ENCODE measurements around the gene FBXO17. TPM values are rescaled to one million over a fixed set of nuclear protein-coding genes. Genes with fewer than 3 reads are reported as not detected.

FBXO17 gene
- total and polyA plus RNA-seq, 2 donors (not counting 1 experiment from before 2014, with no cell fraction given) = not detected

GRCh38 chr19:38964738-38965137, 10.8 kb downstream of the FBXO17 start:
- Mint-ChIP-seq H3K27ac (no peak overlapping the region), H3K9me3 (ENCODE audit: insufficient read depth) (no peaks in the 10 kb centered on the region), H3K4me3 (no peak overlapping the region), H3K27me3 (peaks cover 10% of the 10 kb centered on the region), H3K4me1 (peaks cover 2% of the 10 kb centered on the region)
- 100% methylated on average over 1 of the region's 2 CpGs for WGBS (ENCODE audit: insufficient coverage)
- no peaks in the 10 kb centered on the region for H3K79me2 ChIP-seq (ENCODE audit: control insufficient read depth, insufficient read depth, low read length)
- ATAC-seq (ENCODE audit: low read depth) (no peak), DNase-seq (no peak)
- no peaks in the 10 kb centered on the region for H3K9me3 ChIP-seq (ENCODE audit: control extremely low read depth in 1 of 3, control insufficient read depth in 2 of 3, insufficient read depth in 1 of 3, low read length in 2 of 3)
- ChIA-PET CTCF (no interaction called here), POLR2A (no interaction called here)
- no peak overlapping the region for H3K9ac ChIP-seq (ENCODE audit: low read length)
- peaks cover 0 to 3% of the 10 kb centered on the region in 2 donors for H3K4me1 ChIP-seq (ENCODE audit: control insufficient read depth in 2 of 2, insufficient read depth in 2 of 2, low read length in 2 of 2)
- H3K4me3 ChIP-seq (ENCODE audit: control extremely low read depth in 1 of 5, extremely low read depth in 1 of 5, insufficient read depth in 1 of 5, low read depth in 2 of 5, low read length in 4 of 5) = no peak overlapping the region
- H3K4me2 ChIP-seq (replicated peaks; ENCODE audit: low read depth, low read length, poor library complexity, severe bottlenecking) = no peak overlapping the region
- no peak overlapping the region for H3K27ac ChIP-seq (ENCODE audit: low read length in 2 of 2)
- no peaks in the 10 kb centered on the region for H3K27me3 ChIP-seq (replicated peaks in 1 of 4; ENCODE audit: control extremely low read depth in 1 of 4, control insufficient read depth in 3 of 4, insufficient read depth in 4 of 4, low read length in 3 of 4)
- intact Hi-C loops (cut with micrococcal nuclease) = no loop called here
- no peaks in the 10 kb centered on the region for H3K36me3 ChIP-seq (replicated peaks in 1 of 2; ENCODE audit: control extremely low read depth in 1 of 2, control insufficient read depth in 1 of 2, extremely low read depth in 1 of 2, insufficient read depth in 2 of 2, low read length in 1 of 2)
- no peak overlapping the region for H2AFZ ChIP-seq (ENCODE audit: insufficient read depth, low read depth, low read length, poor library complexity, severe bottlenecking)
- TF ChIP-seq EZH2 (IDR thresholded peaks at IDR 0.05; ENCODE audit: borderline replicate concordance, insufficient read depth, low read depth, low read length, poor library complexity, severe bottlenecking) (no peak), CTCF (IDR thresholded peaks at IDR 0.05) (no peak)
- no peaks in the 10 kb centered on the region for H4K20me1 ChIP-seq (ENCODE audit: control insufficient read depth, insufficient read depth, low read length, poor library complexity, severe bottlenecking)

GRCh38 chr19:38959618-38960017, 15.9 kb downstream of the FBXO17 start:
- ATAC-seq (ENCODE audit: low read depth) = no peak
- DNase-seq = no peak
- Histone ChIP-seq H4K20me1 (ENCODE audit: control insufficient read depth, insufficient read depth, low read length, poor library complexity, severe bottlenecking) (no peaks in the 10 kb centered on the region), H2AFZ (ENCODE audit: insufficient read depth, low read depth, low read length, poor library complexity, severe bottlenecking) (no peak overlapping the region), H3K4me3 (ENCODE audit: control extremely low read depth in 1 of 5, extremely low read depth in 1 of 5, insufficient read depth in 1 of 5, low read depth in 2 of 5, low read length in 4 of 5) (no peak overlapping the region), H3K27ac (ENCODE audit: low read length in 2 of 2) (no peak overlapping the region), H3K79me2 (ENCODE audit: control insufficient read depth, insufficient read depth, low read length) (no peaks in the 10 kb centered on the region), H3K9me3 (ENCODE audit: control extremely low read depth in 1 of 3, control insufficient read depth in 2 of 3, insufficient read depth in 1 of 3, low read length in 2 of 3) (no peaks in the 10 kb centered on the region), H3K27me3 (replicated peaks in 1 of 4; ENCODE audit: control extremely low read depth in 1 of 4, control insufficient read depth in 3 of 4, insufficient read depth in 4 of 4, low read length in 3 of 4) (no peaks in the 10 kb centered on the region), H3K4me2 (replicated peaks; ENCODE audit: low read depth, low read length, poor library complexity, severe bottlenecking) (no peak overlapping the region), H3K36me3 (replicated peaks in 1 of 2; ENCODE audit: control extremely low read depth in 1 of 2, control insufficient read depth in 1 of 2, extremely low read depth in 1 of 2, insufficient read depth in 2 of 2, low read length in 1 of 2) (no peaks in the 10 kb centered on the region), H3K9ac (ENCODE audit: low read length) (no peak overlapping the region), H3K4me1 (ENCODE audit: control insufficient read depth in 2 of 2, insufficient read depth in 2 of 2, low read length in 2 of 2) (peaks cover 0 to 3% of the 10 kb centered on the region in 2 donors)
- no CpG with 5 or more reads among the region's 5 CpGs for WGBS (ENCODE audit: insufficient coverage)
- intact Hi-C loops (cut with micrococcal nuclease) = no loop called here
- ChIA-PET POLR2A (no interaction called here), CTCF (interaction anchor here (0.6 to 1.1 kb wide), 3 partner anchors 15 to 716 kb away, joined by 3 to 5 read pairs (median 3); no protein-coding TSS in a partner anchor)
- H3K9me3 Mint-ChIP-seq (ENCODE audit: insufficient read depth) = no peaks in the 10 kb centered on the region
- no peak overlapping the region for H3K4me3 Mint-ChIP-seq
- TF ChIP-seq EZH2 (IDR thresholded peaks at IDR 0.05; ENCODE audit: borderline replicate concordance, insufficient read depth, low read depth, low read length, poor library complexity, severe bottlenecking) = no peak
- TF ChIP-seq CTCF (IDR thresholded peaks at IDR 0.05) = no peak
- peaks cover 3% of the 10 kb centered on the region for H3K27me3 Mint-ChIP-seq
- H3K4me1 Mint-ChIP-seq = peaks cover 2% of the 10 kb centered on the region
- no peak overlapping the region for H3K27ac Mint-ChIP-seq

Data from B cell (primary cell).